DND-41 (cell line): ENCODE measurements around the gene TBC1D23.

Source experiments
- EZH2 ChIP-seq: IDR thresholded peaks from 3 replicates; pipeline ENCODE4 v1.6.1; 2012; ENCODE audit warnings: borderline replicate concordance, low read depth, mild to moderate bottlenecking, moderate library complexity, low read length, inconsistent platforms; ENCODE audit not compliant: severe bottlenecking
- TF ChIP-seq, protein P1 (sequence below): IDR thresholded peaks from 2 replicates; pipeline ENCODE4 v1.5.1; 2012; ENCODE audit warnings: borderline replicate concordance, low read length, moderate library complexity, mild to moderate bottlenecking; ENCODE audit not compliant: poor library complexity, severe bottlenecking; ENCODE audit errors: extremely low read depth

DNA sequence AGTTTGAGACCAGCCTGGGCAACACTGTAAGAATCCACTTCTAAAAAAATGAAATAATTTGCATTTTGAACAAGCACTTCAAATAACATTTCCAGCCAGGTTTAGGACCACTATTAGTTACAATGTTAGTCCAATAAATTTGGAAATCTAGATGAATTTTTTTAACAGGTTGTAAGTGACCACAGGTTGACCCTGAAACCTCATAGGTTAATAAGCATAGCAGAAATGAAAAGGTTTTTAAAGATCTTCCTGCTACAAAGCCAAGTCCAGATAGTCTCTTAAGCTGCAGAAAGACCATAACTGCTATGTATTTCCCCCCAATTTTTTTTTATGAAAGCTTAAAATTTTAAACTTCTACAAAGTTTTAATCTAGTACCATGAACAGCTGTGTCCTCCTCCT is 72.3 kb downstream of the TBC1D23 start:
- TF ChIP-seq EZH2 = no peak
- TF ChIP-seq, protein P1, sequence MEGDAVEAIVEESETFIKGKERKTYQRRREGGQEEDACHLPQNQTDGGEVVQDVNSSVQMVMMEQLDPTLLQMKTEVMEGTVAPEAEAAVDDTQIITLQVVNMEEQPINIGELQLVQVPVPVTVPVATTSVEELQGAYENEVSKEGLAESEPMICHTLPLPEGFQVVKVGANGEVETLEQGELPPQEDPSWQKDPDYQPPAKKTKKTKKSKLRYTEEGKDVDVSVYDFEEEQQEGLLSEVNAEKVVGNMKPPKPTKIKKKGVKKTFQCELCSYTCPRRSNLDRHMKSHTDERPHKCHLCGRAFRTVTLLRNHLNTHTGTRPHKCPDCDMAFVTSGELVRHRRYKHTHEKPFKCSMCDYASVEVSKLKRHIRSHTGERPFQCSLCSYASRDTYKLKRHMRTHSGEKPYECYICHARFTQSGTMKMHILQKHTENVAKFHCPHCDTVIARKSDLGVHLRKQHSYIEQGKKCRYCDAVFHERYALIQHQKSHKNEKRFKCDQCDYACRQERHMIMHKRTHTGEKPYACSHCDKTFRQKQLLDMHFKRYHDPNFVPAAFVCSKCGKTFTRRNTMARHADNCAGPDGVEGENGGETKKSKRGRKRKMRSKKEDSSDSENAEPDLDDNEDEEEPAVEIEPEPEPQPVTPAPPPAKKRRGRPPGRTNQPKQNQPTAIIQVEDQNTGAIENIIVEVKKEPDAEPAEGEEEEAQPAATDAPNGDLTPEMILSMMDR = no peak
